Renal cortical epithelial cell (primary cell): ENCODE data around the gene PCARE. TPM values are rescaled to one million over a fixed set of nuclear protein-coding genes. Genes with fewer than 3 reads are reported as not detected.

ENCODE experiments used
- DNase-seq: peaks from one replicate; pipeline ENCODE4 v3.0.0-alpha.2; 2011; ENCODE audit warnings: low read depth
- total RNA-seq: library from RNA; depleted of rRNA; stranded (reverse); fragments of >200 nt; gene quantifications from 2 replicates; pipeline ENCODE4 v1.2.3, GENCODE V29; 2014

Gene PCARE
- total RNA-seq, 1 donor from 2014 or later = not detected

DNA sequence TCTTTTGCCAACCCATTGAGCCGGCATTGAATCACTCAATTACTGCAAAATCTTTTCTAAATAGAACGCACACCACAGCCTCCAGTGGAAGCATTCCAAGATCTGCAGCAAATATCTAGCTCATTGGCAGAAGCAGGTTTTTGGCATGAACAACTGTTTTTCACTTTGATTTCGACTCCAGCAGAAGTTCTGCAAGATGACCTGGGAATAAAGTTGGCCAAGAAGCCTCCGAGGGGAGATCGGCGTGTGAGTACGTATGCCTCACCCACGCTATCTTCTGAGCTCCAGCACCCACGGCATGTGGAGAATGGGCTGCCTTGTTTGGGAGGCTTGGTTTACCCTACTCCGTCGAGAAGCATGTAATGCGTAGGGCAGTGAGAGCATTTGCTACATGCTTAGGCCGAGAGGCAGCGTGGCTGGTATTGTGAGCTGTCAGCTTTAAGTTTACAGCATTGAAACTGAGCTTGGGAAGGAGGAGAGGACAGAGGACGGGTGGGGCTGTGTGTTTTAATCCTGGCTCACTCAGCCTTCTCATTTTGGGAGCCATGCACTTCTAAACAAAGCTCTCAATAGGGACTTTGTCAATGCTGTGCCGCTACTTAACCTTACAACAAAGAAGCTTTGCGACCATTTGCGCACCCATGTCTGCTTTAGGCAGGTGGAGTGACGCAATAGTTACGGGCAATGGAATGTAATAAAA is 10.5 kb downstream of the PCARE start:
- DNase-seq = no peak

- DNase-seq = no peak
Measured at GRCh38 chr2:29063056-29063455, 11.3 kb downstream of the PCARE start.

DNA sequence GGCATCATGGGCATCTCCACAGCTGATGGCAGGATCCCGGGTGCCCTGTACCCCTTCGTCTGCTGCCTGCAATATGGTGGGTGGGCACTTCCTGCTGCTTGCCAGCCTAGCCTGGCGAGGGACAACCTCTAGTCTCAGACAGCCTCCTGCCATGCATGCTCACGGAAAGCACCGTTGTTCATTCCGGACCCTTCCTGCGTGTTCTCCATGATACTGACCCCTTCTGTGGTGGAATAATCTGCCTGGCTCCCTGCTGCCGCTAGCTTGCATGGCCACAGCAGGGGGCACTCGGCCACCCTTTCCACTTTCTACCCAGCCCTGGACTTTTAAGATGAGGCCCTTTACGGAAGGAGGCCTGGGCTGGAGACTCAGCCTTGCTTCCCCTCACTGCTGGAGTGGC is 12.0 kb downstream of the PCARE start:
- DNase-seq = no peak

GRCh38 chr2:29061616-29062015 is 12.7 kb downstream of the PCARE start:
- DNase-seq = no peak

GRCh38 chr2:29061176-29061575 is 13.1 kb downstream of the PCARE start:
- DNase-seq = no peak

DNA sequence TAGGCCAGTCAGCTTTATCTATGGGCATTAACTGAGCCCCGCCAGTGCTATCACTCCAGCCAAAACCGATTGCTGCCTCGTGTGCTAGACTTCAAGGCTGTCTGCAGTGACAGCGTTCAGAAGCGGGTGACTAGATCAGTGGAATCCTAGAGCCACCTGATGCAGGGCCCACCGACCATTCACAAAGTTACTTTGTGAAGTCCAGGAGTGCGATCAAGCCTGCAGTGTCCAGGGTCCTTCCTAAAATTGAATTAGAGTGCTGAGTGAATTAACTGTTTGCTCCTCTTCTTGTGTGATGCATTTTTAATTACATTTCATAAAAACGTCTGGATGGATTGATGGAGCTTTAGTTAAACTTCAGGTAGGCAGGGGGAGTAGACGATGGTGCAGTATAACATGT is 13.9 kb downstream of the PCARE start:
- no peak for DNase-seq

GRCh38 chr2:29059624-29060023 is 14.7 kb downstream of the PCARE start:
- no peak for DNase-seq

- no peak for DNase-seq
Measured at GRCh38 chr2:29057006-29057405, 17.3 kb downstream of the PCARE start.

- DNase-seq = no peak
Measured at GRCh38 chr2:29056452-29056851, 17.9 kb downstream of the PCARE start.

GRCh38 chr2:29055601-29056000 is 18.7 kb downstream of the PCARE start:
- DNase-seq = no peak

GRCh38 chr2:29054430-29054829 is 19.9 kb downstream of the PCARE start:
- DNase-seq = peak; percentile 29

DNA sequence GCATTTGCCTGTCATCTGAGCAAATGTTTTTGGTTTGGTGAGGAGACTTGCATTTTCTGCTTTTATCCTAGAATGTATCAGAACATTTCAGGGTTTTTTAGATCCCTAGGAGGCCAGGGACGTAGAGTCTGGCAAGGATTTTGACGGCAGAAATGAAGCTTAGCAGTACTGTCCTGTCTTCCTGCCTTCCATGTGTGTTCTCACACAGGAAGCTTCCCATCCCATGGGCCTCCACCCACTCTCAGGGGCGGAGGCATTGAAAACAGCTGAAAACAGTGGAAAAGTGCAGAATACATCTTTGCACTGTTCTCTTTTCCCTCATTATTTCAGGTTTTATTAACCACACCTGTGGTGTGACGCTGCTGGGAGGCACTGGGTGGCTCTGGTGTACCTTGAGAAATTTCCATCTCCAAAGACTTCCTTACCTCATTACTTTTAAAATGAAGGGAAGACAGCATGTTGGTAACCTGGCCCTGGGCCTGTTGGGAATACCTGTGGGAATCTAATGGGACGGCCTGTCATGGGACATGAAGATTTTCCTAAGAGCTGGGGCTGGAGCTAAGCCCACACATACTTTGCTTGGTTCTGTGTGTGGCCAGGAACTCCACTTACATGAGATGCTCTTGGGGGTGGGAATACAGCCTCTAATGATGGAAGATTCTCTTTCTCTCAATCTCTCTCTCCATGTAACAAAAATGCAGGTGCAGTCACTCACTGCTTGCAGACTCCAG is 20.5 kb downstream of the PCARE start:
- DNase-seq = no peak

DNA sequence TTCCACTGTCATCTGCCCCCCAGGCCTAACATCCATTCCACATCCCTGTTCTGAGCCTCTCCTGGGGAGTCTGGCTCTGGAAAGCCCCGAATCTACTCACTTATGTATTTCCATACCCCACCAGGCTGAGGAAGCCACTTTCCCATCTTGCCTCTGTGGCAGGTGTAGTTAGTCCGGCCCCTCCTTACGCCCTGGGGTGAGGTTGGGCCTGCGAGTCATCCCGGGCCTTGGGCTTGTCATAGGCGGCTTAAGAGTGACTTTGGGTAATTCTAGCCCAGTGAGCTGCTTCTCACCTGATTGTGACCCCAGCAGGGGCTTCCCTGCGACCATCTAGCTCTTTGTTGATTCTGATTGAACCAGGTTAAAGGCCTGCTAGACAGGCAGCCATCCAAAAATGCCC is 21.1 kb downstream of the PCARE start:
- no peak for DNase-seq

DNA sequence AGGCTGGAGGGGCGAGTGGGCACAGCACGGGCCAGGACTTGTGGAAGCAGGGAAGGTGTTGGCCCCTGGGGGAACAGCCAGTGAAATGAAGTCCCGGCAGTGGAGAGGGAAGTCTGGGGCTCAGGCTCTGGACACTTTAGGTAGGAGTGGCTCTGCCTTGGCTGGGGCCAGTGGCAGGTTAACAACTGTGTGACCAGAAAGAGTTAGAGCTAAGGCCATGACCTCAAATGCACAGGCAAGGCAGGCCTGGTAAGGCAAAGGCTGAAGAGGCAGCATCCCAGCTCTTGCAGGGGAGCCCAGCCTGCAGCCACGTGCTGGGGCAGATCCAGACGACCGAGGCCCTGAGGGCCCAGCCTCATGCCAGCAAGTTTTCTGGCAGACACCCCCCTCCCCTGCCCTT is 21.5 kb downstream of the PCARE start:
- no peak for DNase-seq

GRCh38 chr2:29051730-29052129 is 22.6 kb downstream of the PCARE start:
- no peak for DNase-seq

- DNase-seq = no peak
Measured at GRCh38 chr2:29050591-29050990, 23.7 kb downstream of the PCARE start.

GRCh38 chr2:29047083-29047845 is 27.1 kb downstream of the PCARE start:
- no peak for DNase-seq

GRCh38 chr2:29046321-29046720 is 28.0 kb downstream of the PCARE start:
- DNase-seq = no peak

- no peak for DNase-seq
Measured at GRCh38 chr2:29044459-29044858, 29.9 kb downstream of the PCARE start.

DNA sequence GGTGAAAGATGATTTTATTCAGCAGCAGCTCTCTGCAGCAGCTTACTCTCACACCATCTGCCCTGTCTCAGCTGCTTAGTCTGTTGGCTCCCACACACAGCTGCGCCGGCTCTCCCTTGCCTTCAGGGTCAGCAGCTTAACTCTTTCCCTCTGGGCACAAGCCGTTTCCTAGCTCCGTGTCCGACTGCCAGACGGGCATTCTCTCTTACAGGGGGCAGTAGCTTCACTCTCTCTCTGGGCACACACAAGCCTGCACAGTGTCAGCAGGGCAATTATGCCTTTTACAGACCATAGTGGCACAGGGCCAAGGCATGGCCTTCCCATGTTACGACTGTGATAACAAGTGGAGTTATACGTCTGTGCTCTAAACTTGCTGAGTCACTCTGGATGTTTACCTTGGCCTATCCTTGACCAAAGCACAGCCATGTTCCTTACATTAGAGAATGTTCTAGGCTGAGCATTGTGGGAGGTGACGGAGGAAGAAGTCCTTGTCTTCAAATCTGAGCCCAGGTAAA is 31.7 kb downstream of the PCARE start:
- DNase-seq = no peak

GRCh38 chr2:29041161-29041660 is 33.1 kb downstream of the PCARE start:
- no peak for DNase-seq

DNA sequence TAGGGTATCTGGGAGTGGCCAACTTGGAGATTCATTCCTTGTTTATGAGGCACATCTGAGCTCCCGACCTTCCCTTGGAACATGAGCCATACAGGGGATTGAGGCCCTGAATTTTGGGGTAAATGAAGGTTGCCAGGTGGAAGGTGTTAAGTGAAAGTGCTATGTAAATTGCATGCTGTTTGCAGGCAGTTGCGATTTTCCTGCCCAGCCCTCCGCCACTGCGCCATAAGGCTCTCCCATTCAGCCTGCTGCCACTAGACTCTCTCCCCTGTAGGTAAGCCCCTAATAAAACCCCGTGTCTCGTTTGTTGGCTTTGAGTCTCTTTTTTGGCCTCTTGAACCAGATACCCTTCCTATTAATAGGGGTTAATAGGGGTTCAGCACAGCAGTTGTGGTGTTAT is 33.8 kb downstream of the PCARE start:
- DNase-seq = no peak
